ENCODE data around the gene PCDH9.

PCDH9 gene

DNA sequence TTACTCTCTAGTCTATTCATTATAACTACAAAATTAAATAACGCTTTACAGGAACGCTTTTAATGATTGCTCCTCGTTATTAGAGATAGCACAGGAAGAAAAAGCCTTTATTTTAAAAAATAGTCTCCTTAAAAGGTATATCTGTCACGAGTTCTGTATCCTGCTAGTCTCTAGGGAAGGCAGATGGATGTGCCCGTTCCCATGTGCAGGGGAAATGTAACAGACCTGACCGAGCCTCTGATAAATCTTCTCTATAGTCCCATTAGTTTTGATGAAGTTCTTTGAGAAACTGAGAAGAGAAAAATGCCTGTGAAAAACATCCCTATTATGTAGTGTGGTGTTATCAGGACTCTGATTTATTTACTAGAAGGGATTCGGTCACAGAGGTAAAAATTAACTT, 226.4 kb downstream of the PCDH9 start:
- TF ChIP-seq, protein P1, sequence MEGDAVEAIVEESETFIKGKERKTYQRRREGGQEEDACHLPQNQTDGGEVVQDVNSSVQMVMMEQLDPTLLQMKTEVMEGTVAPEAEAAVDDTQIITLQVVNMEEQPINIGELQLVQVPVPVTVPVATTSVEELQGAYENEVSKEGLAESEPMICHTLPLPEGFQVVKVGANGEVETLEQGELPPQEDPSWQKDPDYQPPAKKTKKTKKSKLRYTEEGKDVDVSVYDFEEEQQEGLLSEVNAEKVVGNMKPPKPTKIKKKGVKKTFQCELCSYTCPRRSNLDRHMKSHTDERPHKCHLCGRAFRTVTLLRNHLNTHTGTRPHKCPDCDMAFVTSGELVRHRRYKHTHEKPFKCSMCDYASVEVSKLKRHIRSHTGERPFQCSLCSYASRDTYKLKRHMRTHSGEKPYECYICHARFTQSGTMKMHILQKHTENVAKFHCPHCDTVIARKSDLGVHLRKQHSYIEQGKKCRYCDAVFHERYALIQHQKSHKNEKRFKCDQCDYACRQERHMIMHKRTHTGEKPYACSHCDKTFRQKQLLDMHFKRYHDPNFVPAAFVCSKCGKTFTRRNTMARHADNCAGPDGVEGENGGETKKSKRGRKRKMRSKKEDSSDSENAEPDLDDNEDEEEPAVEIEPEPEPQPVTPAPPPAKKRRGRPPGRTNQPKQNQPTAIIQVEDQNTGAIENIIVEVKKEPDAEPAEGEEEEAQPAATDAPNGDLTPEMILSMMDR (IDR thresholded peaks at IDR 0.05) = no peak
- no peak overlapping the region for H3K27ac ChIP-seq
- no peak overlapping the region for H3K4me3 ChIP-seq (ENCODE audit: low read depth in 1 of 2, low read length in 1 of 2)

DNA sequence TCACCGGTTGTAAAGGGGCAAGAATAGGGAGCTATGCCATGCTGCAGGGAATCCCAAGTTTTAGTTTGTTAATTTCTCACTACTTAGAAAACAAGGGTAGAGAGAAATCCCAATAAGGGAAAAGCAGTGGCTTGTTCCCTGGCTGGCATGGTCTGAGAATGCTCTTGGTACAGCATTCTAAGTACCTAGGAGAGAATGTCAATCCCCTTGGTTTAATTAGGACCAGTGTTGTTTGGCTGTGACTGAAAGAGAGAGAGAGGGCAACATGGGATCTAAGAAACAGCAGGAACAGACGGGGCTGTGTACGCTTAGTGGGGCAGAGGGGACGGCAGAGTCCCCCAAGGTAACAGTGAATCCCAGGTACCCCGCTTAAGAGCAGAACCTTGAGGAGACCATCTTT, 228.8 kb downstream of the PCDH9 start:
- no peak overlapping the region for H3K4me3 ChIP-seq (ENCODE audit: low read depth in 1 of 2, low read length in 1 of 2)
- H3K9me3 ChIP-seq = no peaks in the 10 kb centered on the region
- H3K36me3 ChIP-seq = no peaks in the 10 kb centered on the region
- TF ChIP-seq, protein P1 (IDR thresholded peaks at IDR 0.05) = no peak
- H3K4me1 ChIP-seq (ENCODE audit: control insufficient read depth in 1 of 2, insufficient read depth in 1 of 2, low read depth in 1 of 2, low read length in 1 of 2) = no peaks in the 10 kb centered on the region
- H3K27ac ChIP-seq = no peak overlapping the region
- no peaks in the 10 kb centered on the region for H3K27me3 ChIP-seq

More for the DNA sequence above, 226.4 kb downstream of the PCDH9 start:
- Histone ChIP-seq H3K36me3 (no peaks in the 10 kb centered on the region), H3K4me1 (ENCODE audit: control insufficient read depth in 1 of 2, insufficient read depth in 1 of 2, low read depth in 1 of 2, low read length in 1 of 2) (no peaks in the 10 kb centered on the region), H3K9me3 (no peaks in the 10 kb centered on the region), H3K27me3 (no peaks in the 10 kb centered on the region)

DNA sequence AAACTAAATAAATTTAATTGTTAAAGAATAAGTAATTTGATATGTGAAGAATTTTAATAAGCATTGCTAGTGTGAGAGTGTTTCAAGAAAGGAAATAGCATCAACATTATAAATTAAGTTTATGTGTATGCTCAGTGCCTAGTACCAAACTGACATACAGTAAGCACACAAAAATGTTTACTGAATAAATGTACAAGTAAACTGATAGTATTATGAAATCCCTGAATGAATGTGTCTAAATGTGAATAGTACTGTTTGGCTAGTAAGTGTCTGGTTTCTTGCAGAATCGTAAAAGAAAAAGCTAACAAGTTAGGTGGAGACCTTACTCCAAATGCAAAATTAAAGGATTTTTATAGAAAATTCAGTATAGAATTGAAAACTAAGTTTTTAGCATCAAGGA, 233.6 kb downstream of the PCDH9 start:
- Histone ChIP-seq H3K4me1 (ENCODE audit: control insufficient read depth in 1 of 2, insufficient read depth in 1 of 2, low read depth in 1 of 2, low read length in 1 of 2) (no peaks in the 10 kb centered on the region), H3K27ac (no peak overlapping the region), H3K4me3 (ENCODE audit: low read depth in 1 of 2, low read length in 1 of 2) (no peak overlapping the region), H3K27me3 (no peaks in the 10 kb centered on the region), H3K9me3 (no peaks in the 10 kb centered on the region), H3K36me3 (no peaks in the 10 kb centered on the region)
- TF ChIP-seq, protein P1 (IDR thresholded peaks at IDR 0.05) = no peak

DNA sequence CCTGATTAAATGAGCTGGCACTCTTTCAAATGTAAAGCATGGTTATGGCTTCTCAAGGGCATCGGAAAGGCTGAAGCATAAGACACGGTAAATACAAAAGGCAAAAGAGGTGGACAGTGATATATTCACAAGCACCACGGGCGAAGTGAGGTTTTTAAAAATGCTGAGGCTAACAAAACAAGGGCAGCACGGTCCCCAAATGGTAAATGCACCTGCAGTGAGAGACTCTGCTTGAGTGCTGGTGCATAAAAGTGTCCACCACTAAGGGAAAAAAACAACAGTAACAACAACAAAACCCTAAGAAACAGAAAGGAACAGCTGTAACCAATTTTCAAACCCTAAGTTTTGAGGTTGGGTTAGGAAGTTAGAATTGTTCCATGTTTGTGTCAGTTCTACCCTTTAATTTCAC, 234.9 kb downstream of the PCDH9 start:
- Histone ChIP-seq H3K4me1 (ENCODE audit: control insufficient read depth in 1 of 2, insufficient read depth in 1 of 2, low read depth in 1 of 2, low read length in 1 of 2) (no peaks in the 10 kb centered on the region), H3K36me3 (no peaks in the 10 kb centered on the region), H3K27me3 (no peaks in the 10 kb centered on the region), H3K9me3 (no peaks in the 10 kb centered on the region), H3K27ac (no peak overlapping the region), H3K4me3 (ENCODE audit: low read depth in 1 of 2, low read length in 1 of 2) (no peak overlapping the region)
- TF ChIP-seq, protein P1 (IDR thresholded peaks at IDR 0.05) = no peak

DNA sequence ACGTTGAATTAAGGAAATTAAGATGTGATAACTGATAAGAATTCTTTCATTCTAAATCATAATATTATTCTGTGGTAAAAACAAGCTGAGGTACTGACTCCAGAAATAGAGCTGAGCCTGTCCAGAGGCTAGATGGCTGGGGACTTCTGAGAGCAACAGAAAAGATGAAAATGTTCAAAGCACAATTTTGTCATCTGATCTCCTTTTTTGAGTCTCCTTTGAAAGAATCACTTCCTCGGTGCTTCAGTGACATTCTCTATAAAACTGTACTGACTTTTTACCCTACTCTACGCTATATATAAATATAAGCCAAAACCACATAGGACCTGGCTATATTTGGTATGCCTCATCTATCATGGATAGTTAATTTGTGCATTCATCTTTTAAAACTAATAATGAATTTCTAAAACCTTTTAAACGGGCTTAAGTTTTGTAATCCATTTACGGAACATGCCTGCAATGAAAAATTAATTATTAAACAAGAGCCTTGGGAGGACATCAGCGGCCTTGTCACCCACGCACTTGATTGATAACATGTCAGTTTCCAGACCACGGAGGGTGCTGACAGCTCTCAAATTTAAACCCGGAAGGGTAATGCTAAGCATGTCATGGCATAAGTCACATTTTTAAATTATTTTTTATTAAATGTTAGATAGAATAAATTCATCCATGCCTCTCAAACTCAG, 235.5 kb downstream of the PCDH9 start:
- H3K4me1 ChIP-seq (ENCODE audit: control insufficient read depth in 1 of 2, insufficient read depth in 1 of 2, low read depth in 1 of 2, low read length in 1 of 2) = no peaks in the 10 kb centered on the region
- H3K27ac ChIP-seq = no peak overlapping the region
- H3K36me3 ChIP-seq = no peaks in the 10 kb centered on the region
- no peaks in the 10 kb centered on the region for H3K9me3 ChIP-seq
- no peaks in the 10 kb centered on the region for H3K27me3 ChIP-seq
- H3K4me3 ChIP-seq (ENCODE audit: low read depth in 1 of 2, low read length in 1 of 2) = no peak overlapping the region
- TF ChIP-seq, protein P1 (IDR thresholded peaks at IDR 0.05) = no peak
